Transverse colon (tissue), 3 donors: ENCODE results near the gene PVALEF.

ENCODE experiments used
- CTCF ChIP-seq, 5 experiments: fragments of 200-600 bp in 3 of 5; fragments of 450-650 bp in 2 of 5; sonication (generic) in 3 of 5; IDR thresholded peaks; 1 replicate in 2 of 5; 2 replicates in 3 of 5; pipeline ENCODE4 v1.5.1; 2016 to 2017; ENCODE audit warnings: antibody characterized with exemption in 5 of 5, inconsistent platforms in 3 of 5, mild to moderate bottlenecking in 2 of 5, moderate library complexity in 1 of 5
- EP300 ChIP-seq: sonication (generic); formaldehyde crosslinking; IDR thresholded peaks from one replicate; pipeline ENCODE4 v1.6.1; 2017; ENCODE audit warnings: antibody characterized with exemption, low read depth
- POLR2A ChIP-seq: fragments of 450-650 bp; IDR thresholded peaks from one replicate; pipeline ENCODE4 v1.6.1; 2016; ENCODE audit warnings: antibody characterized with exemption, mild to moderate bottlenecking, moderate library complexity

GRCh38 chr17:81188491-81188840 lies 23.2 kb downstream of the PVALEF start:
- TF ChIP-seq POLR2A = no peak
- no peak for TF ChIP-seq EP300
- no peak for TF ChIP-seq CTCF (IDR thresholded peaks at IDR 0.05)
